Esophagus muscularis mucosa (tissue), 4 donors: ENCODE results near the gene MTAP. TPM values are rescaled to one million over a fixed set of nuclear protein-coding genes. Genes with fewer than 3 reads are reported as not detected.

Experiments
- DNase-seq: peaks from one replicate; pipeline ENCODE4 v3.0.0-alpha.2; 2017; ENCODE audit errors: extremely low spot score
- H3K27ac ChIP-seq, 4 donors: fragments of 200-600 bp; sonication (generic); replicated peaks in 1 of 4; 1 replicate in 3 of 4; 2 replicates in 1 of 4; pipeline ENCODE4 v1.5.1; 2016 to 2019; ENCODE audit warnings: mild to moderate bottlenecking in 1 of 4
- H3K27me3 ChIP-seq, 4 donors: fragments of 200-600 bp; sonication (generic); one replicate each; pipeline versions ENCODE4 v1.5.1 to v1.6.0; 2016 to 2019
- H3K36me3 ChIP-seq, 4 donors: fragments of 200-600 bp; sonication (generic); one replicate each; pipeline ENCODE4 v1.5.1; 2016 to 2019
- H3K4me1 ChIP-seq, 4 donors: fragments of 200-600 bp; sonication (generic); one replicate each; pipeline ENCODE4 v1.5.1; 2016 to 2019
- H3K4me3 ChIP-seq, 4 donors: fragments of 200-600 bp; sonication (generic); 1 replicate in 2 of 4; 2 replicates in 2 of 4; pipeline ENCODE4 v1.5.1; 2016 to 2019; ENCODE audit warnings: mild to moderate bottlenecking in 4 of 4, moderate library complexity in 1 of 4
- H3K9me3 ChIP-seq, 4 donors: fragments of 200-600 bp; sonication (generic); 1 replicate in 3 of 4; 2 replicates in 1 of 4; pipeline ENCODE4 v1.5.1; 2016 to 2019
- CTCF ChIP-seq, 3 experiments: fragments of 200-600 bp in 2 of 3; fragments of 450-650 bp in 1 of 3; sonication (generic) in 2 of 3; IDR thresholded peaks; one replicate each; pipeline ENCODE4 v1.5.1; 2017 to 2019; ENCODE audit warnings: antibody characterized with exemption in 3 of 3, mild to moderate bottlenecking in 2 of 3, moderate library complexity in 1 of 3
- EP300 ChIP-seq: sonication (generic); formaldehyde crosslinking; IDR thresholded peaks from one replicate; pipeline ENCODE4 v1.6.1; 2017; ENCODE audit warnings: antibody characterized with exemption
- POLR2A ChIP-seq: fragments of 450-650 bp; IDR thresholded peaks from one replicate; pipeline ENCODE4 v1.6.1; 2017; ENCODE audit warnings: antibody characterized with exemption, moderate library complexity, mild to moderate bottlenecking, low read depth
- POLR2AphosphoS5 ChIP-seq, 2 donors: sonication (generic); formaldehyde crosslinking; IDR thresholded peaks; one replicate each; pipeline ENCODE4 v1.6.1; 2017; ENCODE audit warnings: antibody characterized with exemption in 2 of 2
- WGBS: methylation state at CpG from one replicate; pipeline ENCODE4 v1.1.5; 2018; 5-methylcytosine and 5-hydroxymethylcytosine counted together
- intact Hi-C: fragments of 100-400 bp; cut with DNase I; formaldehyde crosslinking; loops from one replicate; pipeline ENCODE4 v1.15.1; 2023
- total RNA-seq, 4 donors: library from RNA; depleted of rRNA; stranded (reverse); fragments of >200 nt; gene quantifications; one replicate each; pipeline versions ENCODE4 v1.1.0 to v1.2.1, GENCODE V29; 2016

Gene MTAP
- total RNA-seq, 4 donors from 2014 or later: 18.1 to 26.0 (median 22.1) TPM

- TF ChIP-seq EP300 (no peak), CTCF (IDR thresholded peaks at IDR 0.05) (no peak), POLR2A (no peak), POLR2AphosphoS5 (IDR thresholded peaks at IDR 0.05) (no peak)
- no peaks in the 10 kb centered on the region for H3K27me3 ChIP-seq
- H3K4me3 ChIP-seq: no peak overlapping the region
- no peak for DNase-seq
- H3K9me3 ChIP-seq: peaks cover 0 to 56% (median 43%) of the 10 kb centered on the region in 4 donors
- H3K4me1 ChIP-seq: no peaks in the 10 kb centered on the region
- H3K27ac ChIP-seq: no peak overlapping the region
- H3K36me3 ChIP-seq: no peaks in the 10 kb centered on the region
- intact Hi-C loops: no loop called here
- 100% methylated on average over 3 of the region's 3 CpGs for WGBS
Measured at GRCh38 chr9:21906881-21907280, 104.4 kb downstream of the MTAP start.

- peaks cover 0 to 2% (median 0%) of the 10 kb centered on the region in 4 donors for H3K9me3 ChIP-seq
- H3K4me1 ChIP-seq: no peaks in the 10 kb centered on the region
- no peaks in the 10 kb centered on the region for H3K27me3 ChIP-seq
- H3K4me3 ChIP-seq: no peak overlapping the region
- 14% methylated on average over 4 of the region's 4 CpGs for WGBS
- TF ChIP-seq POLR2AphosphoS5 (IDR thresholded peaks at IDR 0.05) (no peak), EP300 (no peak), CTCF (IDR thresholded peaks at IDR 0.05) (no peak), POLR2A (no peak)
- H3K27ac ChIP-seq: no peak overlapping the region
- DNase-seq: no peak
- intact Hi-C loops: no loop called here
- H3K36me3 ChIP-seq: no peaks in the 10 kb centered on the region
Measured at GRCh38 chr9:21919377-21920362, 117.2 kb downstream of the MTAP start.

DNA sequence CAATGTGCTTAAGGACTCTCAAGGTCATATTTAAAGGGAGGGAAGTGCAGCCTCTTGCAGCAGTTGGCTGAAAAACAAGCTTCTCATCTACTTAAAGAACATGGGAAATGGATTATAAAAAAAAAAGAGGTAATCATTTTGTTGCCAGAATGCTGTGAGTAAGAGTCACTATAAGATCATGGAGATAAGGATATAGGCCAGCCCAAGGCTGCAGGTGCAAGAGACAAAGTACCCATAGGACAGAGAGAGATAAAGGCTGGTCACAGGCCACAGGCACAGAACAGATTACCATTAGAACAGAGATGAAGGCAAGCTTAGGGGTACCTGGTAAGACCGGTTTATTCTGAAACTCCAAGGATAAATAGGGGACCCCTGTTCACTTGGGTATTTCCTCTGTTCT lies 121.3 kb downstream of the MTAP start:
- 64% methylated on average over 1 of the region's 1 CpG for WGBS
- TF ChIP-seq CTCF (IDR thresholded peaks at IDR 0.05) (no peak), POLR2AphosphoS5 (IDR thresholded peaks at IDR 0.05) (no peak), POLR2A (no peak), EP300 (no peak)
- no peaks in the 10 kb centered on the region for H3K9me3 ChIP-seq
- no peak for DNase-seq
- no peaks in the 10 kb centered on the region for H3K27me3 ChIP-seq
- no peak overlapping the region for H3K27ac ChIP-seq
- H3K36me3 ChIP-seq: no peaks in the 10 kb centered on the region
- no peaks in the 10 kb centered on the region for H3K4me1 ChIP-seq
- intact Hi-C loops: no loop called here
- no peak overlapping the region for H3K4me3 ChIP-seq

DNA sequence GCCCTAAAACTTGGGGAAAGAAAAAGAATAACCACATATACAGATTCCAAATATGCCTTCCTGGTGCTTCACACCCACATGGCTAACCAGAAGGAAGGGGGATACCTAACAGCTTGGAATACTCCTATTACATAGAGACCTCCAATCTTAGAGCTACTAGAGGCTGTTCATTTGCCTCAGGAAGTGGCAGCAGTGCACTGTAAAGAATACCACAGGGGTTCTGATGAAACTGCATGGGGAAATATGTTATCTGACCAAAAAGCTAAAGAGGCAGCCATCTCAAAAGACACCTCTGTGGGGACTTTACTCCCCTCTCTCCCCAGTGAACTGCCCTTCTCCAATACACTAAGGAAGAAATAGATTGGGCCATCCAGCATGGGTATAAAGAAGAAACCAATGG lies 125.3 kb downstream of the MTAP start:
- no peaks in the 10 kb centered on the region for H3K27me3 ChIP-seq
- no peak overlapping the region for H3K4me3 ChIP-seq
- H3K27ac ChIP-seq: no peak overlapping the region
- H3K9me3 ChIP-seq: no peaks in the 10 kb centered on the region
- H3K36me3 ChIP-seq: peaks cover 0 to 20% (median 8%) of the 10 kb centered on the region in 4 donors
- no peaks in the 10 kb centered on the region for H3K4me1 ChIP-seq
- intact Hi-C loops: no loop called here
- peak; percentile 66 for DNase-seq
- no peak for TF ChIP-seq POLR2AphosphoS5 (IDR thresholded peaks at IDR 0.05)
- TF ChIP-seq EP300: no peak
- no peak for TF ChIP-seq CTCF (IDR thresholded peaks at IDR 0.05)
- no peak for TF ChIP-seq POLR2A
